Glutamatergic neuron (in vitro differentiated cells): ENCODE results near the gene SET. TPM values are rescaled to one million over a fixed set of nuclear protein-coding genes. Genes with fewer than 3 reads are reported as not detected.
"Not testable (repeated sequence)": the region's sequence is repeated elsewhere in the genome, so short reads cannot be mapped to it uniquely, and the experiment has no call there.

Experiments used
- DNase-seq: peaks from one replicate; pipeline ENCODE4 v3.0.0; 2022
- H3K27ac Mint-ChIP-seq: one replicate; pipeline ENCODE4 v1.8.0; 2020; ENCODE audit warnings: mild to moderate bottlenecking, mixed read lengths, inconsistent platforms; ENCODE audit not compliant: unreplicated experiment
- H3K27me3 Mint-ChIP-seq: one replicate; pipeline ENCODE4 v1.8.0; 2020; ENCODE audit warnings: mild to moderate bottlenecking, moderate library complexity, mixed read lengths, inconsistent platforms; ENCODE audit not compliant: unreplicated experiment
- H3K36me3 Mint-ChIP-seq: one replicate; pipeline ENCODE4 v1.8.0; 2020; ENCODE audit warnings: mild to moderate bottlenecking, mixed read lengths, inconsistent platforms; ENCODE audit not compliant: unreplicated experiment
- H3K4me1 Mint-ChIP-seq: one replicate; pipeline ENCODE4 v1.8.0; 2020; ENCODE audit warnings: mild to moderate bottlenecking, low read depth, mixed read lengths, inconsistent platforms; ENCODE audit not compliant: unreplicated experiment
- H3K4me3 Mint-ChIP-seq: one replicate; pipeline ENCODE4 v1.8.0; 2020; ENCODE audit warnings: mild to moderate bottlenecking, mixed read lengths, inconsistent platforms; ENCODE audit not compliant: unreplicated experiment
- H3K9me3 Mint-ChIP-seq: one replicate; pipeline ENCODE4 v1.8.0; 2020; ENCODE audit warnings: mild to moderate bottlenecking, moderate library complexity, mixed read lengths, inconsistent platforms; ENCODE audit not compliant: unreplicated experiment
- total RNA-seq: library from RNA; stranded (reverse); fragmentation: NEBNext Ultra II Directional; extraction: Animal tissue kit (Norgen Biotek cat#: 25700); gene quantifications from one replicate; pipeline ENCODE4 v1.2.1, GENCODE V29; 2021; ENCODE audit not compliant: unreplicated experiment
- TF ChIP-seq, protein P1 (sequence below): fragments of 200-600 bp; sonication (generic); IDR thresholded peaks from one replicate; pipeline ENCODE4 v1.5.0; 2021; ENCODE audit not compliant: partially characterized antibody, unreplicated experiment

Gene SET
- total RNA-seq, 1 donor from 2014 or later: 387 TPM

DNA sequence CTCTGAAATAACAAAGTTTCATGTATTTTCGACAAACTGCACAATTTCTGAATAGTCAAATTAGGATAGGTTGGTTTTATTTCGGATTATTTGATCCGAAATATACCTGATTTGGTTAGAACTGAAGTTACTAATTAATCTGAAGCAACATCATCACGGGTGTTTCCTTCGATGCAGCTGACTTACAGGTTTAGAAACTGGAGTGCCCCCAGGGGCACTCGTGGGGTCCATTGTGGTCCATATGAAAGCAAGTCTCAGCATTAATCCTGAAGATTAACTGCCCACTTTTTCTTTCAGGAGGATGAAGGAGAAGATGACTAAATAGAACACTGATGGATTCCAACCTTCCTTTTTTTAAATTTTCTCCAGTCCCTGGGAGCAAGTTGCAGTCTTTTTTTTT lies 5.3 kb downstream of the SET start:
- Mint-ChIP-seq H3K4me1 (peaks cover 10% of the 10 kb centered on the region), H3K4me3 (no peak overlapping the region), H3K27me3 (peaks cover 8% of the 10 kb centered on the region), H3K27ac (no peak overlapping the region), H3K36me3 (peaks cover 9% of the 10 kb centered on the region), H3K9me3 (peaks cover 8% of the 10 kb centered on the region)
- DNase-seq: no peak
- TF ChIP-seq, protein P1, sequence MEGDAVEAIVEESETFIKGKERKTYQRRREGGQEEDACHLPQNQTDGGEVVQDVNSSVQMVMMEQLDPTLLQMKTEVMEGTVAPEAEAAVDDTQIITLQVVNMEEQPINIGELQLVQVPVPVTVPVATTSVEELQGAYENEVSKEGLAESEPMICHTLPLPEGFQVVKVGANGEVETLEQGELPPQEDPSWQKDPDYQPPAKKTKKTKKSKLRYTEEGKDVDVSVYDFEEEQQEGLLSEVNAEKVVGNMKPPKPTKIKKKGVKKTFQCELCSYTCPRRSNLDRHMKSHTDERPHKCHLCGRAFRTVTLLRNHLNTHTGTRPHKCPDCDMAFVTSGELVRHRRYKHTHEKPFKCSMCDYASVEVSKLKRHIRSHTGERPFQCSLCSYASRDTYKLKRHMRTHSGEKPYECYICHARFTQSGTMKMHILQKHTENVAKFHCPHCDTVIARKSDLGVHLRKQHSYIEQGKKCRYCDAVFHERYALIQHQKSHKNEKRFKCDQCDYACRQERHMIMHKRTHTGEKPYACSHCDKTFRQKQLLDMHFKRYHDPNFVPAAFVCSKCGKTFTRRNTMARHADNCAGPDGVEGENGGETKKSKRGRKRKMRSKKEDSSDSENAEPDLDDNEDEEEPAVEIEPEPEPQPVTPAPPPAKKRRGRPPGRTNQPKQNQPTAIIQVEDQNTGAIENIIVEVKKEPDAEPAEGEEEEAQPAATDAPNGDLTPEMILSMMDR: no peak

DNA sequence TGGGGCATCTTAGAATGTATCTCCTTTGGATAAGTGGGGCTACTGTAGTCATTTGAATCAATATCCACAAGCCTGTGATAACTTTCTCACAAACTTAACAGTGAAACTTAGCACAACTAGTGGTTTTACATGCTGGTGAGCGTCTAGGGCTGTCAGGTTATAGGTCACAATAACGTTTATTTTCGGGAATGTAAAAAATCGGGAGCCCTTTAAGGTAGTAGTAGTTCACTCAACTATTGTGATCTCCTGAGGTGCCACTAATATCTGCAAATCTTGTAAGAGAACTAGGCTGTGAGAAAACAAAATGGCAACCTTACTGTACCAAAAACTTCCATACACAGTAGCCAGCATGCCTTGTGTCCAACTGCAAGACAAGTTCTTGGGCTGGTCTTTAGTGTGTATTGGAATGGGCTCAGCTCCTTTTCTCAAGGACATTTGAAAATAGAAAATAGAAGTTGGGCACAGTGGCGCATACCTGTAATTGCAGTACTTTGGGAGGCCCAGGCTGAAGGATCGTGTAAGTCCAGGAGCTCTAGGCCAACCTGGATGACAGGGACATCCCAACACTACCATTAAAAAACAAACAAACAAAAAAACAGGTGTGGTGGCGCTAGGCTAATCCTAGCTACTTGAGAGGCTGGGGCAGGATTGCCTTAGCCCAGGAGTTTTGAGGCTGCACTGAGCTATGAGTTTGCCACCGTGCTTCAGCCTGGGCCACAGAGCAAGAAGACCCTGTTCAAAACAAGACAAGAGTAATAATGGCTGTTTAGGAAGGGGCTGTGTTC lies 8.1 kb downstream of the SET start:
- Mint-ChIP-seq H3K27me3 (peaks cover 4% of the 10 kb centered on the region), H3K4me1 (no peaks in the 10 kb centered on the region), H3K4me3 (no peak overlapping the region), H3K9me3 (no peaks in the 10 kb centered on the region), H3K36me3 (no peaks in the 10 kb centered on the region), H3K27ac (no peak overlapping the region)
- TF ChIP-seq, protein P1: no peak
- DNase-seq: no peak

DNA sequence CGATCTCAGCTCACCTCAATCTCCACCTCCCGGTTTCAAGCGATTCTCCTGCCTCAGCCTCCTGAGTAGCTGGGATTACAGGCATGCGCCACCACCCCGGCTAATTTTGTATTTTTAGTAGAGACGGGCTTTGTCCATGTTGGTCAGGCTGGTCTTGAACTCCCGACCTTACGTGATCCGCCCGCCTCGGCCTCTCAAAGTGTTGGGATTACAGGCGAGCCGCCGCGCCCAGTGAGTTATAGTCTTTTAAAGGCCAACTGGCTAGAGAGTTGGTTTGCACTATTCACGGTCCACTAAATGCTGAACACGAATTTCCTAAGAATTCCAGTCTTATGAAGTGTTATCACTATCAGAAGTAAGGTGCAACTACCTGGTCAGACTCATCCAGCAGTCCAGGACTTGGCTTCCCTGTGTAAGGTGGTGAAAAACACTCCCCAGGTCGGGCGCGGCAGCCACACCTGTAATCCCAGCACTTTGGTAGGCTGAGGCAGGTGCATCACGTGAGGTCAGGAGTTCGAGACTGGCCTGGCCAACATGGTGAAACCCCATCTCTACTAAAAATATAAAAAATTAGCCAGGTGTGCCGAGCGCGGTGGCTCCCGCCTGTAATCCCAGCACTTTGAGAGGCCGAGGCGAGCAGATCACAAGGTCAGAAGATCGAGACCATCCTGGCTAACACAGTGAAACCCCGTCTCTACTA lies 10.2 kb downstream of the SET start:
- H3K36me3 Mint-ChIP-seq, H3K27ac Mint-ChIP-seq, H3K27me3 Mint-ChIP-seq, H3K4me3 Mint-ChIP-seq, H3K9me3 Mint-ChIP-seq, DNase-seq, H3K4me1 Mint-ChIP-seq: not testable (repeated sequence)

DNA sequence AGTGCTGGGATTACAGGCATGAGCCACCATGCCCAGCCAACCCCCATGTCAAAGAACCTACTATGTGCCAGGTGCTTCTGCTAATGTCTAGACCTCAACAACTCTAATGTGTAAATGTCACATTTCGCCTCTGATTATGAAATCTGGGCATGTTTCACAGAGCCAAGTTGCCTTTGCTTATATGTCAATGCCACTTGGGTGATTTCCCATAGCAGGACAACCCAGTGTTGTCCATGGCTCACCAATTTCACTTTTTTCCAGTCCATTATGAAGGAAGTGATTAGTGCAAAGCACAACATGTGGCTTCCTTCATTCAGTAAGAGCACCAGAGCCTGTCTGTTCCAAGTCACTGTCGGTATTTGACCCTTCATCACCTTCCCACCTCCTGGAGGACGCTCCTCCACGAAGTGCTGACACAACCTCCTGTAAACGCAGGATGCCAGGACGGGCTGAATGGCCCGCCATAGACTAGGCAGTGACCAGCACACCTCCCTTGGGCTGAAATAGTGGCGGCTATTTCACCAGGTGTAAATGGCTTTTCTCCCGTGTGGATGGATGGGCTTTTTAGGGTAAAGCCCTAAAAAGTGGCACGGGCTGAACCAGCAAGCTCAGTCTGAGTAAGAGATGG lies 12.3 kb downstream of the SET start:
- Mint-ChIP-seq H3K9me3 (no peaks in the 10 kb centered on the region), H3K36me3 (no peaks in the 10 kb centered on the region), H3K27me3 (peaks cover 3% of the 10 kb centered on the region), H3K4me1 (no peaks in the 10 kb centered on the region), H3K27ac (no peak overlapping the region), H3K4me3 (no peak overlapping the region)
- TF ChIP-seq, protein P1: no peak
- DNase-seq: no peak

DNA sequence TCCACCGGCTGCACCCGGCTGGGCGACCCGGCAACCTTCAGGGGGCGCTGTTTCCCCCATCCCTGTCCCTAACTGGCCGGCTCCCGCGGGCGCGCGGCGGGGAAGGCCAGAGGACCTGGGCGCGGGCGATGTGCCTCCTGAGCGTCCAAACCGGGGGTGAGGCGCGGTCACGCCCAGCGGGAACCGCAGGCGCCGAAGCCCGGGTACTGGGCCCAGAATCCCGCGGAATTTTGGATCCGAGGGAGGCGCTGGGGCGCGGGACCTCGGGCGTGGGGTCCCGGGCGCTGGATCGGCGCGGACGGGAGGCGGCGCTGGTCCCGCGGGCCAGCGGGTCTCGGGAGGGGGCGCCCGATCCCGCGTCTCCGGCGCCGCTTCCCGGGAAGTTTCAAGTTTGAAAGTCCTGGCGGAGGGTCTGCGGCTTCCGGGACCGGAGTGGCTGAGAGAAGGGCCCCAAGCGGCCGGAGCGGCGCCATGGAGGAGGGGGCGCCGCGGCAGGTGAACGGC lies 13.5 kb downstream of the SET start, which contains the start of gene PKN3:
TSS of gene PKN3 (plus strand) at position 59 of the 504 bp plus-strand sequence. CDS start at position 472, 413 bp downstream.
- Mint-ChIP-seq H3K4me3 (peak within 1 kb of the TSS; percentile 78), H3K27me3 (peaks cover 3% of the 10 kb centered on the region), H3K9me3 (no peaks in the 10 kb centered on the region), H3K36me3 (no peaks in the 10 kb centered on the region), H3K27ac (no peak within 1 kb of the TSS), H3K4me1 (no peaks in the 10 kb centered on the region)
- DNase-seq: peak; percentile 98
- TF ChIP-seq, protein P1: peak; percentile 98
